Stimulated activated CD8-positive, alpha-beta memory T cell treated with anti-CD3 and anti-CD28 coated beads, Interleukin-12 subunit alpha, Interleukin-12 subunit beta, amount 100 ng/mL, for 24 hours (primary cell): Measurements from ENCODE around the gene C1orf159.
"Not testable (repeated sequence)": the region's sequence is repeated elsewhere in the genome, so short reads cannot be mapped to it uniquely, and the experiment has no call there.

ENCODE experiments used
- DNase-seq: peaks from one replicate; pipeline ENCODE4 v3.0.0-alpha.2; 2020; ENCODE audit errors: extremely low read depth

The C1orf159 gene

GRCh38 chr1:1118011-1118875 lies 2.4 kb upstream of the C1orf159 start:
- no peak for DNase-seq

GRCh38 chr1:1117469-1117831 lies 1.6 kb upstream of the C1orf159 start:
- DNase-seq, result no peak

DNA sequence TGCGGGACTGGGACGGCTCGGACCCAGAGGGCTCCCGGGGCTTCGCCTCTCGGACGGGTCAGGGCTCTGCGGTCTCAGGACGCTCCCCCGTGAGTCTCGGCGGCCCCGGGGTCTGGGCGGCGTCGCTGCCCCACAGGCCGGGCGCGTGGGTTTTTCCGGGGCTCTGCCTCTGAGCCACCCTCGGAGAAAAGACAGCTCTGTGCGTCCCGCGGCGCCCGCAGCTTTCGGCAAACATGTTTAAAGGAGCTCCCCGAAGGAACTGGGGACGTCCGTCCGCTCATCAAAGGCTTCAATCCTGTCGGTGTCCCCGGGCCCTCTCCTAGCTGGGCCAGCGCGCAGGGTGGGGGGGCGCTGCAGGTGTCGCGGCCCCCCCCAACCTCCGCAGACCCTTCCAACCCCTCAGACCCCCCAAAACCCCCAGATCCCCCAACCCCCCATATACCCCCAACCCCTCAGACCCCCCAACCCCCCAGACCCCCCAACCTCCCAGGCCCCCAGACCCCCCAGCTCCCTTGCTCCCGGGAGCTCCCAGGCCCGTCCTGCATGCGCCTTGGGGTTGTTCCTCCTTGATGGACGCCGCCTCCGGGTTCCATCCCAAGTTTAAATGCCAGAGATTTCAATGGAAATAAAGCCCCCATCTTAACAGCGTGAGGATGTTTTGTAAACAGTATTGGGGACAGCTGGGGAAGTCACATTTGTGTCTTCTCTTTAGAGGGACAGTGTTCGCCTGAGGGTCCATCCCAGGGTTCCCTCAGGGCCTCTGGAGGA lies 996 bp upstream of the C1orf159 start:
- DNase-seq, result no peak

DNA sequence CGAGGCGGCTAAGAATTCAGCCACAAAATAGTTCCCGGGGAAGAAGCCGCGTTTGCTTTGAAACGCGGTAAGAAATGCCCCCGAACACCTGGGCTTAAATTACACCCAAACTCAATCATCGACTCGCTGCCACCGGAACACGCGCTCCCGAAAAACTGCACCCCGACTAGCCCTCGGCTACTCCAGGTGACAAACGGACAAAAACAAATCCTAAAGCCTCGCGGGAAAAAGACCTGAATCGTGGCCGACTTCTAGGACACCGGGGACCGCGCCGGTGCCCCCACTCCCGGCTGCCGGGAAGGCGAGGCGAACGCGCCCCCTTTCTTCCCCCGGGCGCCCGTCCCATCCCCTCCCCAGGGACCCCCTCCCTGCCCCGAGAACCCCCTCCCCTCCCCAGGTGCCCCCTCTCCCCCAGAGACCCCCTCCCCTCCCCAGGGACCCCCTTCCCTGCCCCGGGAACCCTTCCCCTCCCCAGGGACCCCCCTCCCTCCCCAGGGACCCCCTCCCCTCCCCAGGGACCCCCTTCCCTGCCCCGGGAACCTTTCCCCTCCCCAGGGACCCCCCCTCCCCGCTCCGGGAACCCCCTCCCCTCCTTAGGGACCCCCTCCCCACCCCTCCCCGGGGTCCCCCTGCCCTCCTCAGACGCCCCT lies 628 bp downstream of the C1orf159 start:
- DNase-seq, result no peak

DNA sequence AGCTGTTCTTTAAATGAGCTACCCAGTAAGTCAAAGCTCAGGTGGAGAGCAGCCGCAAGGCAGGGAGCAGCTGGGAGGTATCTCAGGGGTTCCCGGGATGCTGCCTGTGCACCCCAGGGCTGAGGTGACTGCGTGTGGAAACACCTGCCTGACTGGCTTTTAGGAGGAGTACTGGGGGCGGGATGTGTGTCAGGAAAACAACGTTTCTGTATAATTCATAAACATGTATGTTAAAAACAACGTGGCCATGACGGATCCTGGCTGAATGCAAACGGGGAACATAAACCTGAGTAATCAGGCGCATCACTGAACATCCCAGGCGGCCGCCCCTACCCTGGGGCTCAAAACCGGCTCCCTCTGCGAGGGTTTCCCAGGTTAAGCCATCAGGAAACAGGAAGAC lies 1.5 kb downstream of the C1orf159 start:
- no peak for DNase-seq

GRCh38 chr1:1112237-1112985 lies 3.5 kb downstream of the C1orf159 start:
- no peak for DNase-seq

DNA sequence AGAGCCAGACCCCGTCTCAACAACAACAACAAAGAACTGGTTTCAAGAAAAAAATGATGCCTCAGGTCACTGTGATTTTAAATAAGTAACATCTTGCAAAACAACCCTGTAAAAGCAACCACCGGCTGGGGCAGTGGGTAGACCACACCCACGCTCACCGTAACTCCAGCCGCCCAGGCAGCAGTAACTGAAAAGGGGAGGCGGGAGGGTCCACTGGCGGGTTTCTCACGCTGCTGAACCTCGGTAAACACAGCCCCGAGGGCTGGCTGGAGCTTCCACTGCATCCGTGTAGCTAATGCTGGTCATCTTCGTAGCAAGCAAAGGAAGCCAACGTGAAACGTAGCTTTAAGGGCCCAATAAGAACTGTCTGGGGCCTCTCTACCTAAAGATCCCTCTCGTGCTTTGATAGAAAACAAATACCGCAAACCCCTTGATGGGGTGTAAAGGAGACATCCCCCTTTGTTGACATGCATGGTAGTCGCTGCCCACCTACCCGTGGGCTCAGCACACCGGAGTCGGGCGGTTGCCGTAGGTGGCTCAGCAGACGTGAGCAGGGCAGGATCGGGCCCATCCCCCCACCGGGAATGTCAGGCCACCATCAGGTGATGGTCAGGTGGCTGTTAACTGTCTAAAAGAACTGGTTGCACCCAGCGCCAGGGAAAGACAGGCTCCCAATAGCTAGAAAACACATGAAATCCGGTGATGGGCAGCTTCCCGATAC lies 4.2 kb downstream of the C1orf159 start:
- no peak for DNase-seq

GRCh38 chr1:1110561-1110971 lies 5.3 kb downstream of the C1orf159 start:
- no peak for DNase-seq

DNA sequence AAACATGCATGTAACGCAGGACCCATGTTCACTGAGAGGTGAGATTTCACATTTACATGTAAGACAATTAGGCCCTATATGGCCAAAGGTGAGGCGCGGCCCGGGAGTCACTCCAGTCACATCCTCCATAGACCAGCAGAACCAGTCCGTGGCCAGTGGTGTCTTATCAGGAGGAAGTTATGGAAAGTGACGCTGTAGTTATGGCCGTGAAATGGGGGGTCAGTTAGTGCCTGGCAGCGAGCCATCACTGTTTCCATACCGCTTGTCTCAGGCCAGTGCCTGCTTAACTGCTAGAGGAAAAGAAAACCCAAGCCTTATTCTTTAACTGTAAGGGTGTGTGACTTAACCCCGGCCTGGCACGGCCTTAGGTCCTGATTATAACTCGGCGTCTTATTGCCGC lies 6.1 kb downstream of the C1orf159 start:
- DNase-seq, result no peak

GRCh38 chr1:1106510-1107221 lies 9.2 kb downstream of the C1orf159 start:
- DNase-seq, result no peak

GRCh38 chr1:1104152-1104551 lies 11.7 kb downstream of the C1orf159 start:
- not testable (repeated sequence) for DNase-seq

DNA sequence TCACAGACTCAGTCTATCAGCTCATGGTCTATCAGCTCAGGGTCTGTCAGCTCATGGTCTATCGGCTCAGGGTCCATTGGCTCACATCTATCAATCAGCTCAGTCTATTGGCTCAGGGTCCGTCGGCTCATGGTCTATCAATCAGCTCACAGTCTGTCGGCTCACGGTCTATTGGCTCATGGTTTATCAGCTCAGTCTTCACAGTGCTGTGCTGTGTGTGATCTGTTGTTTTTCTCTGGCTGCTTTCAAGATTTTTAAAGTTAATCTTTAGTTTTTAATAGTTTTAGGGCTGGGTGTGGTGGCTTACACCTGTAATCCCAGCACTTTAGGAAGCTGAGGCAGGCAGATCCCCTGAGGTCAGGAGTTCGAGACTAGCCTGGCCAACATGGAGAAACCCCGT lies 14.4 kb downstream of the C1orf159 start:
- DNase-seq, result no peak

GRCh38 chr1:1100296-1100695 lies 15.6 kb downstream of the C1orf159 start:
- no peak for DNase-seq

- no peak for DNase-seq
Measured at GRCh38 chr1:1099506-1100183, 16.2 kb downstream of the C1orf159 start.

DNA sequence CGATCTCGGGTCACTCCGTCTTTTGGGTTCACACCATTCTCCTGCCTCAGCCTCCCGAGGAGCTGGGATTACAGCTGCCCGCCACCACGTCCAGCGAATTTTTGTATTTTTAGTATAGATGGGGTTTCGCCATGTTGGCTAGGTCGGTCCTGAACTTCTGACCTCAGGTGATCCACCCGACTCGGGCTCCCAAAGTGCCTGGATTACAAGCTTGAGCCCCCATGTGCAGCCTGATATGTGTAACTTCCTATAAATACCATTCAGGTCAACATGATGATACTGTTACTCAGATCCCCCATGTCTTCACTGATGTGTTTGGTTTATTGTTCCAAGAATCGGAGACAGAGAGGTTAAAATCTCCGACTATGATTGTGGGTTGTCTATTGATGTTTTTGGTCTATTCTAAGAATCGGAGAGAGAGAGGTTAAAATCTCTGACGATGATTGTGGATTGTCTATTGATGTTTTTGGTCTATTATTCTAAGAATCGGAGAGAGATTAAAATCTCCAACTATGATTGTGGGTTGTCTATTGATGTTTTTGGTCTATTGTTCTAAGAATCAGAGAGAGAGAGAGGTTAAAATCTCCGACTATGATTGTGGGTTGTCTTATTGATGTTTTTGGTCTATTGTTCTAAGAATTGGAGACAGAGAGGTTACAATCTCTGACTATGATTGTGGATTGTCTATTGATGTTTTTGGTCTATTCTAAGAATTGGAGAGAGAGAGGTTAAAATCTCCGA lies 17.0 kb downstream of the C1orf159 start:
- DNase-seq, result no peak

DNA sequence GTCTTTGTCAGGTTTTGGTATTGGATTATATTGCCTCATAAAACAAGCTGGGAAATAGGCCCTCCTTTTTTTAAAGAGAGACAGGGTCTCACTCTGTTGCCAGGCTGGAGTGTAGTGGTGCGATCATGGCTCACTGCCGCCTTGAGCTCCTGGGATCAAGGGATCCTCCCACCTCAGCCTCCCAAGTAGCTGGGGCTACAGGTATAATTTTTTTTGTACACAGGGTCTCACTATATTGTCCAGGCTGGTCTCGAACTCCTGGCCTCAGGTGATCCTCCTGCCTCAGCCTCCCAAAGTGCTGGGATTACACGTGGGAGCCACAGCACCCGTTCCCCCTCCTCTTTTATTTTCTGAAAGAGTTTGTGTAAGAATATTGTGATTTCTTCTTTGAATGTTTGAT lies 19.8 kb downstream of the C1orf159 start:
- DNase-seq, result not testable (repeated sequence)

- DNase-seq, result no peak
Measured at GRCh38 chr1:1094981-1095380, 20.9 kb downstream of the C1orf159 start.

DNA sequence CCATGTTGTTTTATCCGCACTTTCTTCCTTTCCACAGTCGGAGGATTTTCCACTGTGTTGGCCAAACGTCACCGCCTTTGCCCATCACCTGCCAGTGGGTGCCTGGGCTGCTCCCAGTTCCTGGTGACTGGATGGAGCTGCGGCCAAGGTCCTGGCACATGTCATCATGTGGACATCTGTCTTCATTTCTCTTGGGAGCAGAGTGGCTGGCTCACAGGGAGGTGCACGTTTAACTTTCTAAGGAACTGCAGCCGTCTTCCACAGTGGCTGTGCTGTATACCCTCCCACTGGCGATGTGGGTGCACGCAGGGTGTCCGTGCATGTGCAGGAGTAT lies 22.3 kb downstream of the C1orf159 start:
- DNase-seq, result no peak

- DNase-seq, result no peak
Measured at GRCh38 chr1:1092894-1093609, 22.8 kb downstream of the C1orf159 start.
